K562 (cell line): Measurements from ENCODE around the gene ZNRF3. TPM values are rescaled to one million over a fixed set of nuclear protein-coding genes. Genes with fewer than 3 reads are reported as not detected.
A peak's percentile ranks its signal among the peaks of the same experiment; 100 is the strongest.

Experiments
- BRD4 ChIP-seq: fragments of 200-600 bp; sonication (generic); IDR thresholded peaks from 2 replicates; pipeline ENCODE4 v1.6.1; 2017; ENCODE audit warnings: inconsistent platforms
- DPF2 ChIP-seq: fragments of 450-650 bp; IDR thresholded peaks from 2 replicates; pipeline ENCODE4 v1.6.1; 2016
- GATAD2A ChIP-seq: fragments of 450-650 bp; IDR thresholded peaks from 2 replicates; pipeline ENCODE4 v1.6.1; 2017
- JUND ChIP-seq, 2 experiments: IDR thresholded peaks; 2 replicates in 1 of 2; 3 replicates in 1 of 2; pipeline ENCODE4 v1.6.1; 2011; ENCODE audit warnings: borderline replicate concordance in 2 of 2, low read depth in 2 of 2, low read length in 2 of 2, improper control_type of control experiment in 1 of 2, missing biosample characterization in 1 of 2, missing genetic modification characterization in 1 of 2, missing genetic modification reagents in 1 of 2
- KDM1A ChIP-seq, 2 experiments: fragments of 450-650 bp; IDR thresholded peaks; 2 replicates each; pipeline ENCODE4 v1.6.1; 2016; ENCODE audit warnings: mild to moderate bottlenecking in 2 of 2
- L3MBTL2 ChIP-seq: fragments of 450-650 bp; IDR thresholded peaks from 2 replicates; pipeline ENCODE4 v1.6.1; 2016; ENCODE audit warnings: mild to moderate bottlenecking, moderate library complexity
- MGA ChIP-seq: fragments of 450-650 bp; IDR thresholded peaks from 2 replicates; pipeline ENCODE4 v1.6.1; 2016; ENCODE audit warnings: mild to moderate bottlenecking, moderate library complexity
- RBBP5 ChIP-seq: fragments of 200-600 bp; sonication (generic); IDR thresholded peaks from 2 replicates; pipeline ENCODE4 v1.6.1; 2012; ENCODE audit warnings: borderline replicate concordance, mild to moderate bottlenecking, low read length, control low read depth, inconsistent platforms; ENCODE audit not compliant: insufficient read depth, poor library complexity, severe bottlenecking
- SP2 ChIP-seq: IDR thresholded peaks from 2 replicates; pipeline ENCODE4 v1.6.1; 2011; ENCODE audit warnings: mild to moderate bottlenecking, low read depth, low read length, moderate library complexity; ENCODE audit not compliant: poor library complexity, severe bottlenecking; ENCODE audit errors: extremely low read depth
- TAF7 ChIP-seq: fragments of 450-650 bp; IDR thresholded peaks from 2 replicates; pipeline ENCODE4 v1.6.1; 2016; ENCODE audit warnings: missing genetic modification characterization, missing compliant biosample characterization
- polyA plus RNA-seq, 8 experiments: library from polyadenylated mRNA; depleted of rRNA in 4 of 8; stranded (reverse) in 5 of 8; unstranded in 3 of 8; fragments of >200 nt; fragmentation: Nextera tagmentation in 2 of 8; fragmentation: Illumina TruSeq in 1 of 8; extraction: Ambion mirVana in 2 of 8; extraction: Trizol in 1 of 8; gene quantifications; 2 replicates each; pipeline versions ENCODE4 v1.2.1 to v1.2.3, GENCODE V29; 2011 to 2014; ENCODE audit warnings: inconsistent platforms in 1 of 8, missing spikeins in 1 of 8
- total RNA-seq, 7 experiments: library from RNA; depleted of rRNA in 6 of 7; stranded (reverse); fragments of >200 nt in 6 of 7; fragmentation: Illumina TruSeq in 2 of 7; extraction: Trizol in 2 of 7; gene quantifications; 2 replicates each; pipeline versions ENCODE4 v1.2.1 to v1.2.3, GENCODE V29; 2011 to 2021; ENCODE audit warnings: low replicate concordance in 1 of 7
- TF ChIP-seq, protein P1 (sequence below), 2 experiments: fragments of 200-800 bp in 1 of 2; sonication (Bioruptor generic) in 1 of 2; sonication (generic) in 1 of 2; formaldehyde crosslinking in 1 of 2; IDR thresholded peaks in 1 of 2; conservative IDR thresholded peaks in 1 of 2; 2 replicates each; pipeline versions ENCODE4 v1.5.0 to v1.6.1; 2016 to 2020; ENCODE audit warnings: missing compliant biosample characterization in 1 of 2, missing genetic modification characterization in 1 of 2, missing genetic modification reagents in 1 of 2

The ZNRF3 gene
- total and polyA plus RNA-seq, 9 of the 15 experiments (the other 6 are each of a cell fraction or from before 2014, with no cell fraction given): 0.41 to 5.9 (median 1.7) TPM

GRCh38 chr22:29031227-29032011 is 148.0 kb downstream of the ZNRF3 start (continued):
- TF ChIP-seq MGA (peak; percentile 76), KDM1A (IDR thresholded peaks at IDR 0.05) (0 out of 4 replicates have a peak, but pooled peaks of 1 of the 2 experiments have one; percentile 17), TAF7 (tag) (no peak), GATAD2A (peak; percentile 80; the same call in 1 of the 2 replicates), SP2 (no peak), DPF2 (peak; percentile 89), L3MBTL2 (peak; percentile 73), JUND (IDR thresholded peaks at IDR 0.05; ENCODE audit: borderline replicate concordance, low read depth, low read length) (peak; percentile 95), JUND (tag; IDR thresholded peaks at IDR 0.05; ENCODE audit: borderline replicate concordance, low read depth, low read length) (peak; percentile 95; the same call in 2 of the 3 replicates), RBBP5 (peak; percentile 12), BRD4 (0 out of 2 replicates have a peak, but pooled peaks have one; percentile 25)
- TF ChIP-seq, protein P1, sequence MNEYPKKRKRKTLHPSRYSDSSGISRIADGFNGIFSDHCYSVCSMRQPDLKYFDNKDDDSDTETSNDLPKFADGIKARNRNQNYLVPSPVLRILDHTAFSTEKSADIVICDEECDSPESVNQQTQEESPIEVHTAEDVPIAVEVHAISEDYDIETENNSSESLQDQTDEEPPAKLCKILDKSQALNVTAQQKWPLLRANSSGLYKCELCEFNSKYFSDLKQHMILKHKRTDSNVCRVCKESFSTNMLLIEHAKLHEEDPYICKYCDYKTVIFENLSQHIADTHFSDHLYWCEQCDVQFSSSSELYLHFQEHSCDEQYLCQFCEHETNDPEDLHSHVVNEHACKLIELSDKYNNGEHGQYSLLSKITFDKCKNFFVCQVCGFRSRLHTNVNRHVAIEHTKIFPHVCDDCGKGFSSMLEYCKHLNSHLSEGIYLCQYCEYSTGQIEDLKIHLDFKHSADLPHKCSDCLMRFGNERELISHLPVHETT (CRISPR knock-in tag; conservative IDR thresholded peaks at IDR 0.05 in 1 of 2, IDR thresholded peaks at IDR 0.05 in 1 of 2): 0 out of 4 replicates have a peak, but pooled peaks of 1 of the 2 experiments have one; percentile 40
